T-helper 1 cell treated with Interleukin-12 subunit alpha and Interleukin-12 subunit beta and Interleukin-4 antibody, amounts not matched to agents 30 μg/mL and 1 μg/mL, for 36 hours (primary cell): ENCODE measurements around the gene RNF217.

Experiments
- H3K27ac Mint-ChIP-seq: one replicate; pipeline ENCODE4 v1.8.0; 2021; ENCODE audit warnings: mild to moderate bottlenecking, mixed read lengths
- H3K27me3 Mint-ChIP-seq: one replicate; pipeline ENCODE4 v1.8.0; 2021; ENCODE audit warnings: low read depth, mixed read lengths
- H3K36me3 Mint-ChIP-seq: one replicate; pipeline ENCODE4 v1.8.0; 2021; ENCODE audit warnings: low read depth, mixed read lengths
- H3K4me1 Mint-ChIP-seq: one replicate; pipeline ENCODE4 v1.8.0; 2021; ENCODE audit warnings: low read depth, mixed read lengths
- H3K4me3 Mint-ChIP-seq: one replicate; pipeline ENCODE4 v1.8.0; 2021; ENCODE audit warnings: mild to moderate bottlenecking, moderate library complexity, mixed read lengths
- H3K9me3 Mint-ChIP-seq: one replicate; pipeline ENCODE4 v1.8.0; 2021; ENCODE audit warnings: mixed read lengths

The RNF217 gene

DNA sequence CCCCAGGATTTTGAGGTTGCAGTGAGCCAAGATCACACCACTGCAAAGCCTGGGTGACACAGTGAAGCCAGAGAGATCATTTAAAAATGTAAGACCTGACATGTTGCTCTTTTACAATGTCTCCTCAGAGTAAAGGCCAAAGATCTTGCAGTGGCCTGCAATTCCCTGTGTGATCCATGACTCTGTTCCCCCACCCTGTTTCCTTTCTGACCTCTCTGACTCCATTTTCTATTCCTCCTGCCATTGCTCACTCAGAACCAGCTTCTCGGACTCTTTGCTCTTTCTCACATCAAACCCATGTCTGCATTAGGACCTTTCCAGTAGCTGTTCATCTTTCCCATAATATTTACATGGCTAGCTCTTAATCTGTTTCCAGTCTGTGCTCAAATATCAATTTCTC is 28.8 kb downstream of the RNF217 start:
- Mint-ChIP-seq H3K9me3 (no peaks in the 10 kb centered on the region), H3K36me3 (no peaks in the 10 kb centered on the region), H3K27ac (no peak overlapping the region), H3K4me1 (no peaks in the 10 kb centered on the region), H3K4me3 (no peak overlapping the region), H3K27me3 (peaks cover 7% of the 10 kb centered on the region)

- H3K4me1 Mint-ChIP-seq, result no peaks in the 10 kb centered on the region
- H3K4me3 Mint-ChIP-seq, result no peak overlapping the region
- peaks cover 7% of the 10 kb centered on the region for H3K27me3 Mint-ChIP-seq
- H3K36me3 Mint-ChIP-seq, result no peaks in the 10 kb centered on the region
- no peaks in the 10 kb centered on the region for H3K9me3 Mint-ChIP-seq
- no peak overlapping the region for H3K27ac Mint-ChIP-seq
These were observed 29.6 kb downstream of the RNF217 start for GRCh38 chr6:124991764-124992295.

DNA sequence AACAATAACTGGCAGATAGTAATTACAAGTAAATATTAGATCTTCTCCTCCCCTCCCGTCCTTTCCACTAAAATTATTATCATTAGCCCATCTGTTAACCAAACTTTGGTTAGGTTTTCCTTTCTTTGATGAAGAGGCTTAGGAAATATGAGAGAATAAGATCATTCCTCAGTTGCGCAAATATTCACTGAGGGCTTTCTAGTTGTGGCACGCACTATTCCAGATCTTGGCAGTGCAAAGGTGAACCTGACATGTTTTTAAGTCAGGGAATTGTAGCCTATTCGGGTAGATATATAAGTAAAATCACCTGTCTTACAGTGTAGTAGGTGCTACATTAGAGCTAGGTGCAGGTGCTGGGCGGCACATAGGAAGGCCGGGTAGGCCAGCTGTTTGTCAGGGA is 31.1 kb downstream of the RNF217 start:
- Mint-ChIP-seq H3K27me3 (peaks cover 7% of the 10 kb centered on the region), H3K36me3 (no peaks in the 10 kb centered on the region), H3K27ac (no peak overlapping the region), H3K4me3 (no peak overlapping the region), H3K4me1 (no peaks in the 10 kb centered on the region), H3K9me3 (no peaks in the 10 kb centered on the region)

- Mint-ChIP-seq H3K4me3 (no peak overlapping the region), H3K27ac (no peak overlapping the region), H3K27me3 (peaks cover 7% of the 10 kb centered on the region), H3K36me3 (no peaks in the 10 kb centered on the region), H3K9me3 (no peaks in the 10 kb centered on the region), H3K4me1 (no peaks in the 10 kb centered on the region)
These were observed 32.4 kb downstream of the RNF217 start for GRCh38 chr6:124994648-124995047.

DNA sequence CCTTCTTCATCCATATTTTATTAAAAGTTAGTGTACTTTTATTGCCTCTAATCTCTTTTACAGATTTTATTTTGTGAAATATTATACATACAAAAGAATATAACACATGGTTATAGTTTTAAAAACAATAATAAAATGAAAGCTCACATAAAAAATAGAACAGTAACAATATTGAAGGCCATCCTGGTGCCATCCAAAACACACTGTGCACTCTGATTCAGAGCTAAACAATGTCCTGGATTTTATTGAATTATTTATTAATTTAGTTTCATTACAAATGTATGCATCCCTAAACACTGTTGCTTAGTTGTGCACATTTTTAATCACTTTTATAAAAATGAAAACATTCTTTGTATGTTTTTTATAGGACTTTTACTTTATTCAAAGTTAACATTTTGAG is 32.9 kb downstream of the RNF217 start:
- Mint-ChIP-seq H3K9me3 (no peaks in the 10 kb centered on the region), H3K27ac (no peak overlapping the region), H3K27me3 (peaks cover 7% of the 10 kb centered on the region), H3K4me1 (no peaks in the 10 kb centered on the region), H3K4me3 (no peak overlapping the region), H3K36me3 (no peaks in the 10 kb centered on the region)

- Mint-ChIP-seq H3K9me3 (no peaks in the 10 kb centered on the region), H3K27ac (no peak overlapping the region), H3K27me3 (peaks cover 7% of the 10 kb centered on the region), H3K4me3 (no peak overlapping the region), H3K4me1 (no peaks in the 10 kb centered on the region), H3K36me3 (no peaks in the 10 kb centered on the region)
These were observed 33.5 kb downstream of the RNF217 start for GRCh38 chr6:124995645-124996325.

GRCh38 chr6:124996411-124996810 is 34.2 kb downstream of the RNF217 start:
- Mint-ChIP-seq H3K4me3 (no peak overlapping the region), H3K36me3 (no peaks in the 10 kb centered on the region), H3K4me1 (no peaks in the 10 kb centered on the region), H3K9me3 (no peaks in the 10 kb centered on the region), H3K27me3 (peaks cover 7% of the 10 kb centered on the region), H3K27ac (no peak overlapping the region)

GRCh38 chr6:124997196-124997875 is 35.1 kb downstream of the RNF217 start:
- Mint-ChIP-seq H3K27ac (no peak overlapping the region), H3K4me1 (no peaks in the 10 kb centered on the region), H3K9me3 (no peaks in the 10 kb centered on the region), H3K4me3 (no peak overlapping the region), H3K27me3 (peaks cover 7% of the 10 kb centered on the region), H3K36me3 (no peaks in the 10 kb centered on the region)

DNA sequence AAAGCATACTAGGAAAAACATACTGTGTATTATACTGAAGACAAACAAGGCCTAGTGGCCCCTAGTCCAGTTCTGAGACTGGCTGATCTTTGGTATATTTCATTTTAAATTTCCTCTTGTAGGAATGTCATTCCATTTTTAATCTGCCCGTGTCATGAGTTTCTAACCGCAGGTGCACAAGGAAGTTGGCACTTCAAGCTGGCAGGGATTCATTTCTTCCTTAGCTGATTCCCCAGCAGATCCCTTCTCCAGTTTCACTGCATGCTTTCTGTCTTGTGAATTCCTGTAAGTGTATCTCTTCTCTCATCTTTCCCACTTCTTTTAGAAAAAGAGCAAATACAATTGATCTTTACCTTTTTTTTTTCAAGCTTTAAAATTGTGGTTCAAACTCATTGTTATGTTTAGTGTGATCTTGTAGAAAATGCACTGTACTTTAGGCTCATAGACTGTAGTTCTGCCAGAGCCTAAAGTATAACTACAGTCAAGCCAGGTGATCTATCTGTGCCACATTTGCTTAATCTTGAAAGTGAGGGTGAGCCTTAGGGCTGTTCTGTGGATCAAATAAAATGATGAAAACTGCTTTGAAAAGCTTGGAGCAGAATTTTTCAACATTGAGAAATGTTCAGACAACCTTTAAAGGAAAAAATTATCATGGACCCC is 37.0 kb downstream of the RNF217 start:
- Mint-ChIP-seq H3K4me3 (no peak overlapping the region), H3K27ac (no peak overlapping the region), H3K27me3 (no peaks in the 10 kb centered on the region), H3K36me3 (no peaks in the 10 kb centered on the region), H3K4me1 (no peaks in the 10 kb centered on the region), H3K9me3 (no peaks in the 10 kb centered on the region)

- no peak overlapping the region for H3K4me3 Mint-ChIP-seq
- H3K36me3 Mint-ChIP-seq, result no peaks in the 10 kb centered on the region
- H3K27ac Mint-ChIP-seq, result no peak overlapping the region
These were observed 39.6 kb downstream of the RNF217 start for GRCh38 chr6:125001684-125002405.

GRCh38 chr6:125002406-125002741 is 40.1 kb downstream of the RNF217 start:
- H3K36me3 Mint-ChIP-seq, result no peaks in the 10 kb centered on the region
- no peaks in the 10 kb centered on the region for H3K27me3 Mint-ChIP-seq
- H3K4me3 Mint-ChIP-seq, result no peak overlapping the region
- H3K4me1 Mint-ChIP-seq, result no peaks in the 10 kb centered on the region
- H3K9me3 Mint-ChIP-seq, result no peaks in the 10 kb centered on the region
- H3K27ac Mint-ChIP-seq, result no peak overlapping the region

More at GRCh38 chr6:125001684-125002405, 39.6 kb downstream of the RNF217 start:
- no peaks in the 10 kb centered on the region for H3K9me3 Mint-ChIP-seq
- H3K27me3 Mint-ChIP-seq, result no peaks in the 10 kb centered on the region
- H3K4me1 Mint-ChIP-seq, result no peaks in the 10 kb centered on the region

DNA sequence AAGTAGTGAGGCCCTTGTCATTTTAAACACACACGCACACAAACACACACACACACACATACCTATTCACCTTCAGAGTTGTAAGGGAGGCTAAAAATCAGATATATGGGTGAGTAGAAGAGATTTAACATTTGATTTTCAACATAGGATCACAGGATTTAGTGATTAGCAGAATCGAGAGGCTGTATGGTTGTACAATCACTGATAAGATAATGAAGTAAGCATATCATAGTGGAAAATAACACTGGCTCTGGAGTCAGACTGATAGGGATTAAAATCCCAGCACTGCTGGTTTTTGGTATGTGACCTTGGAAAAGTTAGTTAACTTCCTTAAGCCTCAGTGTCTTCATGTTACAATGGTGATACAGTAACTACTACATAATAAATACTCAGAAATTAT is 40.8 kb downstream of the RNF217 start:
- no peaks in the 10 kb centered on the region for H3K36me3 Mint-ChIP-seq
- H3K27me3 Mint-ChIP-seq, result no peaks in the 10 kb centered on the region
- H3K4me1 Mint-ChIP-seq, result no peaks in the 10 kb centered on the region
- no peak overlapping the region for H3K4me3 Mint-ChIP-seq
- no peaks in the 10 kb centered on the region for H3K9me3 Mint-ChIP-seq
- H3K27ac Mint-ChIP-seq, result no peak overlapping the region

DNA sequence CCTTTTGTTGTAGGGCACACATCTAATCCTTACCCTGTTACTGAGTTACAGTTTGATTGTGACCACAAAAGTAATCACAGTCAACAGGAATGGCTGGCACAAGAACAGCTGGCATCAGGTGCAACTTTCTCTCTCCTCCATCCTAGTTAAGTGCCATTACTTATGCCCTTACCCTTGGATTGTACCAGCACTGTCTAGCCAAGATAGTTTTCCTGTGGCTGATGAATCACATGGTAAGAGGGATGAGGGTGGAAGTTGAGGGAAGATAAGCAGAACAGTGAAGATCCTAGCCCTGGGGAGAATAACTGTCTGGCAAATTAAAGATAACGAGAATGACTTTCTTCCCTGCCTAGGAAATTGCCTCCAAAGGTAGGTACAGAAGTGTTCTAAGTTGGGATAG is 42.0 kb downstream of the RNF217 start:
- Mint-ChIP-seq H3K27me3 (no peaks in the 10 kb centered on the region), H3K9me3 (no peaks in the 10 kb centered on the region), H3K27ac (no peak overlapping the region), H3K4me1 (no peaks in the 10 kb centered on the region), H3K36me3 (no peaks in the 10 kb centered on the region), H3K4me3 (no peak overlapping the region)

DNA sequence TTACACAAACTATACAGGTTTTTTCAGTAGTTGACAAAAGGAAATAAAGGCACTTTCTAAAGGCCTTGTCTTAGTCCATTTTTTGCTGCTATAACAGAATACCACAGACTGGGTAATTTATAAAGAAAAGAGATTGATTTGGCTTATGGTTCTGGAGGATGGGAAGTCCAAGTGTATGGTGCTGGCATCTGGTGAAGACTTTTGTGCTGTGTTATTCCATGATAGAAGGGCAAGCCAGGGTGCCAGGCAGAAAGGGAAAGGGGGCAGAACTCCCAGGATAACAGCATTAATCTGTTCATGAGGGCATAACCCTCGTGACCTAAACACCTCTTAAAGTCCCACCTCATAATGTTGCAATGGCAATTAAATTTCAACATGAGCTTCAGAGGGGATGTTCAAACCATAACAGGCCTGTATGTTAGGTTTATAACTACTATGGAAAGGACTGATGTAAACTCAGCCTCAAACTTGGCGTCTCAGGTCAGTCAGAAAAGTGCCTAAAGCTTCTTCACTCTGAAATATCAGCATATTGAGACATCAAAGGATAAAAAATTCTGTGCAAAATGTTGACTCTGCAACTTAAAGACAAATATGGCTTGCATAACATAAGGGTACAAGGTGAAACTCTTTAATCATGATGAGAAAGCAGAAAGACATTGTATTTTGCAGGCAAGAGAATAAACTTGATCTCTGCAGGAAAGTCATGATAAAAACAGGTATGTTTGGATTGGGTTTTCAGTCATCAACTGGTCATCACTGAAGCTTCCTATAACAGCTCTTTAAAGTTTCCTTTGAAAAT is 42.8 kb downstream of the RNF217 start:
- no peaks in the 10 kb centered on the region for H3K4me1 Mint-ChIP-seq

More for the DNA sequence above, 42.8 kb downstream of the RNF217 start:
- no peaks in the 10 kb centered on the region for H3K27me3 Mint-ChIP-seq
- H3K9me3 Mint-ChIP-seq, result no peaks in the 10 kb centered on the region
- H3K4me3 Mint-ChIP-seq, result no peak overlapping the region
- no peaks in the 10 kb centered on the region for H3K36me3 Mint-ChIP-seq
- no peak overlapping the region for H3K27ac Mint-ChIP-seq
